ENCODE data around the gene ACTR1A.
A peak's percentile ranks its signal among the peaks of the same experiment; 100 is the strongest.

ACTR1A gene

DNA sequence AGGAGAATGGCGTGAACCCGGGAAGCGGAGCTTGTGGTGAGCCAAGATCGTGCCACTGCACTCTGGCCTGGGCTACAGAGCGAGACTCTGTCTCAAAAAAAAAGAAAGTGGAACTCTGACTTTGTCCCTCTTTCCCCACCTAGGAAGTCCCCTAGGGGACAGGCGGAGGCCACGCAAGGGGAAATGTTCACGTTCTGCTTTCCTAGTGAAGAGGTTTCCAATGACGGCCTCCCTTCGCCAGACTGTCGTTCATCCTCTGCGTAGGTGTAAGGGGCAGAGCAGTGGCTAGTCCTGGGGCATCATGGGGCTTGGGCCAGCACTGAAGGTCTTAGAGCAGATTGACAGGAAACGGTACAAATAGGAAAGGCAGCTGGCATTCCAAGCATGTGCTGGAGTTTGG, 31.8 kb upstream of the ACTR1A start:
- no peak for DNase-seq (ENCODE audit: low read depth)
- TF ChIP-seq, protein P1, sequence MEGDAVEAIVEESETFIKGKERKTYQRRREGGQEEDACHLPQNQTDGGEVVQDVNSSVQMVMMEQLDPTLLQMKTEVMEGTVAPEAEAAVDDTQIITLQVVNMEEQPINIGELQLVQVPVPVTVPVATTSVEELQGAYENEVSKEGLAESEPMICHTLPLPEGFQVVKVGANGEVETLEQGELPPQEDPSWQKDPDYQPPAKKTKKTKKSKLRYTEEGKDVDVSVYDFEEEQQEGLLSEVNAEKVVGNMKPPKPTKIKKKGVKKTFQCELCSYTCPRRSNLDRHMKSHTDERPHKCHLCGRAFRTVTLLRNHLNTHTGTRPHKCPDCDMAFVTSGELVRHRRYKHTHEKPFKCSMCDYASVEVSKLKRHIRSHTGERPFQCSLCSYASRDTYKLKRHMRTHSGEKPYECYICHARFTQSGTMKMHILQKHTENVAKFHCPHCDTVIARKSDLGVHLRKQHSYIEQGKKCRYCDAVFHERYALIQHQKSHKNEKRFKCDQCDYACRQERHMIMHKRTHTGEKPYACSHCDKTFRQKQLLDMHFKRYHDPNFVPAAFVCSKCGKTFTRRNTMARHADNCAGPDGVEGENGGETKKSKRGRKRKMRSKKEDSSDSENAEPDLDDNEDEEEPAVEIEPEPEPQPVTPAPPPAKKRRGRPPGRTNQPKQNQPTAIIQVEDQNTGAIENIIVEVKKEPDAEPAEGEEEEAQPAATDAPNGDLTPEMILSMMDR (conservative IDR thresholded peaks at IDR 0.05; ENCODE audit: low read length) = no peak
- no peak overlapping the region for H3K4me3 ChIP-seq (ENCODE audit: low read length)

DNA sequence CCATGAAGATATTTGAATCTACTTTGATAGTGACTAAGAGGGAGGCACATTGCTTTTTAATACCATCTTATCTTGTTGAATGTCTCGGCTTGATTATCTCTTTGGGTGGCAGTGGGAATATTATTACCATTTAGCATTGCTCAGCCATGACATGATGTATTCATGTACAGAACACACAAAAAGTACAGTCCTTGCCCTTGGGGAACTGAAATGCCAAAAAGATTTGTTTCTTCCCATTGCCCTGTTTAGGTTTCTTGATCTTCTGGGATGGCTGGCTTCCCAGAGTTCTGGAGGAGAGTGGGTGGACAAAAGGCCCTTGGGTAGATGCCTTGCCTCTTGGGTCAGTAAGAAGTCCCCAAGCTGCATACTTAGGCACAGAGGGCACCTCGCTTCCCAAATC, 25.0 kb upstream of the ACTR1A start:
- TF ChIP-seq, protein P1 (conservative IDR thresholded peaks at IDR 0.05; ENCODE audit: low read length) = no peak
- no peak overlapping the region for H3K4me3 ChIP-seq (ENCODE audit: low read length)
- no peak for DNase-seq (ENCODE audit: low read depth)

DNA sequence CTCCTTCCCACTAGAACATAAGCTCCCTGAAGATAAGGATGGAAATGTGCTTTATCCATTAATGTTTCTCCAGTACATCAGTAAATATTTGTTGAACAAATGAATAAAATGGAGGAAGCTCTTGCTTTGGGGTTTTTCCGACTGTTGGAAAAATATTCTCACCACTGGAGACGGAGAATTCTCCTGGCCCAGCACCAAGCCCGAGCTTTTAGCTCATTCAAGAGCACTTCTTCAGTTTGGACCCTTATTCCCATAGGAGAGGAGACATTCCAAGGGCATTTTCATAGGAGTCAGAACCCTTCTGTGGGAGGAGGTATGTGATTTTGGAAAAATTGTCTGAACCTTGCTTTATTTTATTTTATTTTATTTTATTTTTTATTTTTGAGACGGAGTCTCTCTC, 22.2 kb upstream of the ACTR1A start:
- TF ChIP-seq, protein P1 (conservative IDR thresholded peaks at IDR 0.05; ENCODE audit: low read length) = no peak
- H3K4me3 ChIP-seq (ENCODE audit: low read length) = no peak overlapping the region
- DNase-seq (ENCODE audit: low read depth) = no peak

DNA sequence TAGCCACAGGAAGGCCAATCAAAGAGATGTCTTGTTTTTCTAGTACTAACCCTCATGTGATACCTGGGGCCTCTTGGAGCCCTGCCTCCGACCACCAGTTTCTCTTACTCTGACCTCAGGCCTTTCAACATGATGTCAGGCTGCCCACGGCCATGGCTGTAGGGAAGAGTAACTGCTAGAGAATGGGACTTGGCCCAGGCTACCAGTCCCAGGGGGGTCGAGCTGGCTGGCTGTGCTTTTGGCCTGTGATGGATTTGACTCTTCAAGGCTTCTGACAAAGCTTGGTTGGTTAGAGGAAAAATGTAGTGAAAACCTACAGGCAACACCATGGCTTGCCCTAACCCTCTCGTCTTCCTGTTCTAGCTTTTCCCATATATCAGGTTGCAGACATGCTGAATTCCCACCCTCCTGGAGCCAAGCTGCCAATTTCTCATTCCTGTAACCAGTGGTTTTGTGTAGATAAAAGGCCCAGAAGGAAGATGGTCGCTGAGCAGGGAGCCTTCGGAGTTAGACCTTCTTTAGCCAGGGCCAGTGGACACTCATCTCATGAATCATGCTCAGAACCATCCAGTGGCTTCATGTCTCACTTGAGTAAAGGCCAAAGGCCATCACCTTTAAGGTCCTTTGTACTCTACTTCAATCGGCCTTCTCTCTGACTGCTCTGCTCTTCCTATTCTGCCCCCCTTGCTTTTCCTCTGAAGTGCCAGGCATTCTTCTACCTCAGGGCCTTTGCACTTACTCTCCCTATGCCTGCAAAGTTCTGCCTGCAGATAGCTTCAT, 20.9 kb upstream of the ACTR1A start:
- peak; percentile 64 for DNase-seq (ENCODE audit: low read depth)
- TF ChIP-seq, protein P1 (conservative IDR thresholded peaks at IDR 0.05; ENCODE audit: low read length) = no peak
- H3K4me3 ChIP-seq (ENCODE audit: low read length) = no peak overlapping the region

DNA sequence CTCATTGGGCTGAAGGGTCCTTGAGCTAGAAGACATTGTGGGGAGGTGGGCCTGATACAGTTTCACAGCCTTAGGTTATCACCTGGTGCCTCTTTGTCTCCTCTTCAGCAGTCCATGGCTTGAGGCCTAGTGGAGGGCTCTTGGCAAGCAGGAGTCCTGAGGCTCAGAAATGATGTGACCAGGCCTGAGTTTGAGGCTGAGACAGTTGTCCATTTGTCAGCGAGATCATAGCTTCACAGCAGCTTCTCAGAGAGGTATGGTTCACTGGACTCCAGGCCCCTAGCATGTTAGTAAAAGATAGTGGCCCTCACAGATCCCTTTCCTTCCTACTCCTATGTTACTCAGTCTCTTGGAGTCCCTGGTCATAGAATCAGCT, 20.4 kb upstream of the ACTR1A start:
- H3K4me3 ChIP-seq (ENCODE audit: low read length) = no peak overlapping the region
- DNase-seq (ENCODE audit: low read depth) = no peak
- TF ChIP-seq, protein P1 (conservative IDR thresholded peaks at IDR 0.05; ENCODE audit: low read length) = no peak

DNA sequence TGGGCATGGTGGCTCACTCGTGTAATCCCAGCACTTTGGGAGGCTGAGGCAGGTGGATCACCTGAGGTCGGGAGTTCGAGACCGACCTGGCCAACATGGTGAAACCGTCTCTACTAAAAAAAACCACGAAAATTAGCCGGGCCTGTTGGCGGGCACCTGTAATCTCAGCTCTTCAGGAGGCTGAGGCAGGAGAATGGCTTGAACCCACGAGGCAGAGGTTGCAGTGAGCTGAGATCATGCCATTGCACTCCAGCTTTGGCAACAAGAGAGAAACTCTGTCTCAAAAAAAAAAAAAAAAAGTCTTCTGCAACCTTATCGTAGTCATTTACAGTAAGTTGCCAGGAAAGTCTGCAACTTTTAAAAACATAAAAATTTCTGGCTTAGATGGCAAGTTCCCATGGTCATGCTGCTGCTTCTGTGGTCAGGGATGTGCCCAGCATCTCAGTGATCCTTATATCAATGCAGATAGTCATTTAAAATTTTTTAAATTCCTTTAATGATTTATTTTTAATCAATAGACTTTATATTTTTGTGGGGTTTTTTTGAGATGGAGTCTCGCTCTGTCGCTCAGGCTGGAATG, 16.8 kb upstream of the ACTR1A start:
- TF ChIP-seq, protein P1 (conservative IDR thresholded peaks at IDR 0.05; ENCODE audit: low read length) = no peak
- DNase-seq (ENCODE audit: low read depth) = peak; percentile 83
- no peak overlapping the region for H3K4me3 ChIP-seq (ENCODE audit: low read length)

DNA sequence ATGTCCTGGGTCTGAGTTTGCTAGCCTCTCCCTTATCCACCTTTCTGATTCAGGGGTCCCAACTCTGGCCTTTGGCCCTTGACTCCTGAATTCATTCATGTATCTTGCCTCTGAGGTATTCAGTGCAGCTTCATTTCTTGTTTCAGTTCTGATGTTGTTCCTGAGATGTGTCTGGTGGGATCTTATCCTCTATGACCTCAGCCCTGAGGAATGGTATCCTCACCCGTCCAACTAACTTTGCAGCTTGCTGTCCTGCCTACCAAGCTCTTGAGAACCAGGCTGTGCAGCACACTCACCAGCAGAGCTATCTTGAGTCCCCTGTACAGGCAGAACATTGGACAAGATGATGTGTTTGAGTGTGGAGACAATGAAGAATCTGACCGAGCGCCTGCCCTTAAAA, 15.0 kb upstream of the ACTR1A start:
- TF ChIP-seq, protein P1 (conservative IDR thresholded peaks at IDR 0.05; ENCODE audit: low read length) = no peak
- H3K4me3 ChIP-seq (ENCODE audit: low read length) = no peak overlapping the region
- peak; percentile 70 for DNase-seq (ENCODE audit: low read depth)
